Femur (tissue), 1 donor: ENCODE results near the gene XPC.
"Not testable (repeated sequence)": the region's sequence is repeated elsewhere in the genome, so short reads cannot be mapped to it uniquely, and the experiment has no call there.

Source experiments
- DNase-seq: peaks from one replicate; pipeline ENCODE4 v3.0.0-alpha.2; 2017

The XPC gene

DNA sequence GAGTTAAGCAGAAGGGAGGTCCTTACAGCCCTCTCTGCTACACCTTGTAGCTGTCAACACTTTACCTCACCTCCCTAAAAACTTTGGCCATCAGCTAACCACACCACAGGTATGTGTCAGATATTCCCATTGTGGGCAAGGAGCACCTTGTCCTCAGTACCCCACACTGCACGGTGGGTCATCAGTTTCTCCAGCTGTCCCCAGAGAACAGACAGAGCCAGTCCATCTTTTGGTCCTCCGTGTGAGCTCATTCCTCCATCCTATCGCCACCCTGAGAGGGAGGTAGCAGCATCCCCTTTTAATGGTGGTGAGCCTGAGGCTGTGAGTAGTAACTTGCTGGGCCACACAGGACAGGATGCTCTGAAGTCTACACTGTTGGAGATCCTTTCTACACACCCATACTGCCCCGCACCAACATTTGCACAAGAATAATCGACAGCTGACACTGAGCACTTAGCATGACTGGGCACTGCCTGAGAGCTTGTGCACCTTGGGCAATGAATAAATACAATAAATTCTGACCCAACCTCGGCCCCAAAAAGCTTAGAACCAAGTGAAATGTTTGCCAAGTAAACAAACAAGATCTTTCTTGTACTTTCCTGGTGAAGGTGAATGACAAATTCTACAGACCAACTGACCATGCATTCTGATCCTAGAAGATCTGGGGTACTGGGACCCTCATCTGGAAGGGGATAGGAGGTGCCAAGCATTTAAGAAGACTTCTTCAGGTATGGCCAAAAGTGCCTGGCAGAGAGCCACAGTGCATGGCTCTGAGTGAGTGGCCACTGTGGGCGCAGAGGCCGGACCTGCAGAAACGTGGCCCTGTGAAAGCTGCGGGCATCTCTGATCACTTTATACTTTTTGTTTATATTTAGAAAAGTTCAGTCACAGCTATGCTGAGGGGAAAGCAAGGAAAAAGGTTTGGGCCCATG, 60.7 kb downstream of the XPC start:
- DNase-seq: no peak

DNA sequence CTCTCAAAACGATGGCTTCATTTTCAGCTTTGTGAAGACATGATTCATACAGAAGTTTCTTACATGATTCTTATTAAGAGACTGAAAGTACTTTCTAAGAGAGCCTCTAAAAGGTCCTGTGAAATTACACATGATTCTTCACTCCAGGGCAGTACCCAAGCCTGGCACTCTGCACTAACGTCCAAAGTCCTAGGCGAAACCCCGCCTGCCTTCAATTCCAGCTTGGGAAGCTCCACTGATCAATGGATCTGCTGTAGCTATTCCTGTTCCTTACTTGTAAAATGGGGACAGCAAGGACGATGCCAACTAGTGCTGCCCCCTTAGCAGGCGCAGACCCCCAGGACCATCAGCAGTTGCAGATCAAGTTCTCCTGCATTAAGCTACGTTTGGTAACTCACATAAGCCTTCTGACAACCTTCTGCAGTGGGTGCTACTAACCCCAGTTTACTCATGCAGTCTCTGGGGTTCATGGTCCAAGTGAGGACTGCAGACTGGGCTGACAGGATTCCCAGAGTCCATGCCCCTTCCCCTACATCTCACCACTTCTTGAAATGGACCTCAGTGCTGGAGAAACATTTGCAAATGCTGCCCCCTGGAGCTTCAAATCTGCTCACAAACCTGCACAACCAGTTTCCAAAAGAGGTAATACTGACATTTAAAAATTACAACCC, 64.3 kb downstream of the XPC start:
- no peak for DNase-seq

DNA sequence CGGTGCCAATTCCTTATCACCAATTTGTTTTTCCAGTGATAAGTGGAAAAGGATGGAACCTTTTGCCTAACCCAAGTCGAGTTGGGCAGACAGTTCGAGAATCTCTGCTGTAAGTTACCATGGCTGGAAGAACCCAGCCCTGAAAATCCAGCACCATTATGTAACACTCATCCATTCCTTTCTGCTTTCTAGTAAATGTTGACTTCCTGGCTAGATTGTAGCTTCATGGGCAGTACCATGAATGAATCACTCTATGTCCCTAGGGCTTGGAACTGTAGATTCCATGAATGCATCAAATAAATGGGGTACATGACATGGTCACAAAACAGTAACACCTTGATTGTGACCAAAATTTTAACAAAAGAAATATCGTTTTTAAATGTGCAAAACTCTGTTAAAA, 67.7 kb downstream of the XPC start:
- no peak for DNase-seq

DNA sequence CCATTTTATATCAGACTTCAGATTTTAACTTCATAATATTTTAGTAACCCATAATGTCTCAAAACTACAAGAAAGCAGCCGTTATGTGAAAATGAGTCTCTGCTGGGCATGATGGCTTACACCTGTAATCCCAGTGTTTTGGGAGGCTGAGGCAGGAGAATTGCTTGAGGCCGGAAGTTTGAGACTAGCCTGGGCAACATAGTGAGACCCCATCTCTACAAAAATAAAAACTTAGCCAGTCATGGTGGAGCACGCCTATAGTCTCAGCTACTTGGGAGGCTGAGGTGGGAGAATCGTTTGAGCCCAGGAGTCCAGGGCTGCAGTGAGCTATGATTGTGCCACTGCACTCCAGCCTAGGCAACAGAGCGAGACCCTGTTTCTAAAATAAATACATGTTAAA, 68.6 kb downstream of the XPC start:
- not testable (repeated sequence) for DNase-seq

DNA sequence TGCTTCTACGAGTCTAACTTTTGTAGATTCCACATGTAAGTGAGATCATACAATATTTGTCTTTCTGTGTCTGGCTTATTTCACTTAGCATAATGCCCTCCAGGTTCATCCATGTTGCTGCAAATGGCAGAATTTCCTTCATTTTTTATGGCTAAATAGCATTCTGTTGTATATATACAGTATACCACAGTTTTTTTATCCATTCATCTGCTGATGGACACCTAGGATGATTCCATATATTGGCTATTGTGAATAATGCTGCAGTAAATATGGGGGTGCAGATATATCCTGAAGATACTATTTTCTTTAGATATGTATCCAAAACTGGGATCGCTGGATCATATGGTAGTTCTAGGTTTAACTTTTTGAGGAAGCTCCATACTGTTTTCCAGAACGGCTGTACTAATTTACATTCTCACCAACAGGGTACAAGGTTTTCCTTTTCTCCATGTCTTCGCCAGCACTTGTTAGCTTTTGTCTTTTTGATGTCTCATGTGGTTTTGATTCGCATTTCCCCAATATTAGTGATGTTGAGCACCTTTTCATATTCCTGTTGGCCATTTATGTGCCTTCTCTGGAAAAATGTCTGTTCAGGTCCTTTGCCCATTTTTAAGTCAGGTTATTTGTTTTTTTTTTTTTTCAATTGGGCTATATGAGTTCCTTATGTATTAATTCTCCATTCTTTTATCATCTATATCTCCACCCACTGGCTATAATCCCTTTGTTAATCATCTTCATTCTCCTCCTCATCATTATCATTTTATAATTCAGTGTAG, 80.6 kb downstream of the XPC start:
- DNase-seq: no peak

DNA sequence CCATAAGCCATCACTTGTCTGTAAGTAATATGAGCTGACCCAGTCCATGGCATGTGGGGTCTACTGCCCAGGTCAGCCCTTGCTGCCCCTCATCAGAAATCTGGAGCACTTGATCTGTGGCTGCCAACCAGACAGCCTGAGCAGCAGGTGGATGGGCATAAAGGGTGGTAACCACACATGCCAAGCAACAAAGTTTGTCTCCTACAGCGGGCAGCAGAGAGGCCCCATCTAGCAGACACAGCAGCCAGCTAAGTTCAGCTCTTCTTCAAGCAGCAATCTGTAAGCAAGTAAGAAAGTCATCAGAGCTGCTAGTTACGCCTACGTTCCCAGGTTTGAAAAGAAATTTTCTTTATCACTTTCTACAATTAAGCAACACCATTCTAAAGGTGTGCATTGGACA, 81.7 kb downstream of the XPC start:
- DNase-seq: no peak
